ENCODE data around the gene WNT10A.
A peak's percentile ranks its signal among the peaks of the same experiment; 100 is the strongest.

The WNT10A gene

DNA sequence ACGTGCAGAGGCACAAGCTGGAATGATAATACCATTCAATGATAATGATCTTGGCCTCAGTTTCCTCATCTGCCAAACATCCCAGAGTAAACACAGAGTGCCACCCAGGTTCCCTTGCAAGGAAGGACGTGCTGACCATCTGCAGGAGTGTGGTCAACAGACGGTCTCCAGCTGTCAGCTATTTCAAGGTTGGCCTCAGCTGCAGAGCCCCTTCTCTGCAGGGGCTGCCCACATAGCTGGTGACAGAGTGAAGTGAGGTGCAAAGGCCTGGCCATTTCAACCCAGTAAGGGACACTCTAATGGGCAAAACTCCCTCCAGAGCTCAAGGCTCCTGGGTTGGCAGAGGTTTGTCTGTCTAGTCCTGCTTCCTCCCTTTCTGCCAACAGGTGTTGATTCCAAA, 29.4 kb upstream of the WNT10A start:
- Mint-ChIP-seq H3K4me3 (no peak overlapping the region), H3K9me3 (no peaks in the 10 kb centered on the region), H3K27me3 (peaks cover 53% of the 10 kb centered on the region), H3K4me1 (peaks cover 7% of the 10 kb centered on the region), H3K36me3 (ENCODE audit: insufficient read depth) (peaks cover 1% of the 10 kb centered on the region), H3K27ac (ENCODE audit: low read depth) (no peak overlapping the region)
- DNase-seq (ENCODE audit: low spot score in 2 of 2) (no peak), ATAC-seq (replicated peaks; ENCODE audit: extremely low read depth, poor library complexity, severe bottlenecking) (no peak)

GRCh38 chr2:218852911-218853667, 27.6 kb upstream of the WNT10A start:
- peak; percentile 48 to 61 for DNase-seq (ENCODE audit: low spot score in 2 of 2)
- Mint-ChIP-seq H3K4me1 (peaks cover 7% of the 10 kb centered on the region), H3K4me3 (no peak overlapping the region), H3K27me3 (peaks cover 71% of the 10 kb centered on the region), H3K9me3 (no peaks in the 10 kb centered on the region), H3K36me3 (ENCODE audit: insufficient read depth) (peaks cover 1% of the 10 kb centered on the region), H3K27ac (ENCODE audit: low read depth) (no peak overlapping the region)
- no peak for ATAC-seq (replicated peaks; ENCODE audit: extremely low read depth, poor library complexity, severe bottlenecking)

- H3K36me3 Mint-ChIP-seq (ENCODE audit: insufficient read depth), result peaks cover 1% of the 10 kb centered on the region
- no peaks in the 10 kb centered on the region for H3K9me3 Mint-ChIP-seq
- DNase-seq (ENCODE audit: low spot score in 2 of 2) (no peak), ATAC-seq (replicated peaks; ENCODE audit: extremely low read depth, poor library complexity, severe bottlenecking) (no peak)
- H3K27me3 Mint-ChIP-seq, result peaks cover 77% of the 10 kb centered on the region
- H3K4me3 Mint-ChIP-seq, result no peak overlapping the region
- H3K27ac Mint-ChIP-seq (ENCODE audit: low read depth), result no peak overlapping the region
- peaks cover 7% of the 10 kb centered on the region for H3K4me1 Mint-ChIP-seq
Measured at GRCh38 chr2:218853766-218854165, 26.9 kb upstream of the WNT10A start.

DNA sequence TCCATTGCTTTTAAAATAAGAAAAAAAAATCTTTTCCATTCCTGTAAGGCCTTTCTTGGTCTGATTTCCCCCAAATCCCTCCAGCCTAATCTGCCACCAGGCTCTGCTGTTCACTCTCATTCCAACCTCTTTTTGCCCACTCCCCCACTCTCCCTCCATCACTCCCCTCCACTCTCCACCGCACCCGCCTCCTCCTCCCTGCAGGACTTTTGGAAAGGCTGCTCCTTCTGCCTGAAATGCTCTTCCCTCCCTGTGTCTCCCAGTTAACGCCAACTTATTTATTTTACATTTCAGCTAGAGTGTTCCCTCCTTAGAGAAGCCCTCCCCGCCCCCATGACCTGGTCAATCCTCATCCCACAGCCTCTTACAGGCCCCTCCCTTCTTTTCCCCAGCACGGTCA, 25.8 kb upstream of the WNT10A start:
- Mint-ChIP-seq H3K27me3 (peaks cover 85% of the 10 kb centered on the region), H3K27ac (ENCODE audit: low read depth) (no peak overlapping the region), H3K36me3 (ENCODE audit: insufficient read depth) (peaks cover 1% of the 10 kb centered on the region), H3K4me1 (peaks cover 7% of the 10 kb centered on the region), H3K4me3 (no peak overlapping the region), H3K9me3 (no peaks in the 10 kb centered on the region)
- no peak for DNase-seq (ENCODE audit: low spot score in 2 of 2)
- ATAC-seq (replicated peaks; ENCODE audit: extremely low read depth, poor library complexity, severe bottlenecking), result no peak

GRCh38 chr2:218855305-218856166, 25.1 kb upstream of the WNT10A start:
- Mint-ChIP-seq H3K4me1 (peaks cover 13% of the 10 kb centered on the region), H3K27ac (ENCODE audit: low read depth) (no peak overlapping the region)
- no peak for ATAC-seq (replicated peaks; ENCODE audit: extremely low read depth, poor library complexity, severe bottlenecking)

GRCh38 chr2:218856167-218856895, 24.3 kb upstream of the WNT10A start:
- peaks cover 85% of the 10 kb centered on the region for H3K27me3 Mint-ChIP-seq
- H3K27ac Mint-ChIP-seq (ENCODE audit: low read depth), result no peak overlapping the region
- no peak for DNase-seq (ENCODE audit: low spot score in 2 of 2)
- H3K9me3 Mint-ChIP-seq, result no peaks in the 10 kb centered on the region
- H3K4me1 Mint-ChIP-seq, result peaks cover 19% of the 10 kb centered on the region
- no peak overlapping the region for H3K4me3 Mint-ChIP-seq
- peaks cover 1% of the 10 kb centered on the region for H3K36me3 Mint-ChIP-seq (ENCODE audit: insufficient read depth)
- ATAC-seq (replicated peaks; ENCODE audit: extremely low read depth, poor library complexity, severe bottlenecking), result no peak

More at GRCh38 chr2:218855305-218856166, 25.1 kb upstream of the WNT10A start:
- peaks cover 85% of the 10 kb centered on the region for H3K27me3 Mint-ChIP-seq
- no peaks in the 10 kb centered on the region for H3K9me3 Mint-ChIP-seq
- peaks cover 1% of the 10 kb centered on the region for H3K36me3 Mint-ChIP-seq (ENCODE audit: insufficient read depth)
- no peak overlapping the region for H3K4me3 Mint-ChIP-seq
- DNase-seq (ENCODE audit: low spot score in 2 of 2), result no peak

DNA sequence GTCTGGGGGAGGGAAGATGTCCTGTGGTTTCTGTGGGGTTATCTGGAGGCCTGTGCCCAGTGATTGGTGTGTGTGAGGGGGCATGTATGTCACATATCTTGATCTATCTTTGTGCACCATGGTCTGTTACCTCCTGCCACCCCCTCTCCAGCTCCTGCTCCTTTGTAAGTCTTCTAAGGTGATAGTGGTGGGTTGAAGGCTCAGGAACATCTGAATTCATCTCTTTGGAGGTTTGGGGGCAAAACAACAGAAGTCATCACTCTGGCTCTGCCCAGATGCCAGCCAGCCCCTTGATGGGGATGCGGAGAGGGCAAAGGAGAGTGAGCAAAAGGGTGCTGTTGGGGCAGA, 23.8 kb upstream of the WNT10A start:
- ATAC-seq (replicated peaks; ENCODE audit: extremely low read depth, poor library complexity, severe bottlenecking), result no peak
- Mint-ChIP-seq H3K36me3 (ENCODE audit: insufficient read depth) (peaks cover 1% of the 10 kb centered on the region), H3K9me3 (no peaks in the 10 kb centered on the region), H3K4me1 (peaks cover 19% of the 10 kb centered on the region), H3K27ac (ENCODE audit: low read depth) (no peak overlapping the region), H3K4me3 (no peak overlapping the region), H3K27me3 (peaks cover 88% of the 10 kb centered on the region)
- no peak for DNase-seq (ENCODE audit: low spot score in 2 of 2)

DNA sequence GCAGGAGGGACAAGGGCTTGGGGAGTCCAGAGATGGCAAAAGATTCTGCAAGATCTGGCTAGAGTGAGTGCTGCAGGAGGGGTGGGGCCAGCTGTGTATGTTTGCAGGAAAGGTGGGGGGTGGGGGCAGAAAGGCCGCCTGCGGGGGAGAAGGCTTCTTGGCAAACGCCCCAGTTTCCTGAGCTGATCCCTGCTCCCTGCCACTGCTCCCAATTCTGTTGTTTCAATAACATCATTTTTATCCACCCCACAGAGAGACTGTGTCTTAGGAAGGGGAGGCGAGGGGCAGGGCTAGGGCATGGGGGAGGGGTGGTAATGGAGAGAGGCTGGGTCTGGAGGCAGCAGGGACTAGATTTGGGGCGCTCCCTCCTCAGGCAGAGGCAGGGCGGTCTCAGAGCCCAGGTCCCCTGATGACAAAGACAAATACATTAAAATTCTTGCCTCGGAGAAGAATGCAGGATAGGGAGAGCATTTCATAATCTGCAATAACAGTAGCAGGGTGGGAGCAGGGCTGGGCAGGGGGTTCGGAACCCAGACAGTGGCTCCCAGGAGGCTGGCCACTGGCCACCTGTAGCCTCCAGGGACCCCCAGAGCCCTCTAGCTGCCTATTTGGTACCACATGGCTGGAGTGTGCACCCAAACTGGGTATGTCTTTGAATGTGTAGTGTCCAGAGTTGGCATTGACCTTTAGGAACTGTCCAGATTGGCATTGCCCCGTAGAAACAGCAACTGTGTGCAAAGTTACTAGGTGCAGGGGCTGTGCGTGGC, 23.1 kb upstream of the WNT10A start:
- no peak for ATAC-seq (replicated peaks; ENCODE audit: extremely low read depth, poor library complexity, severe bottlenecking)
- H3K27me3 Mint-ChIP-seq, result peaks cover 95% of the 10 kb centered on the region
- DNase-seq (ENCODE audit: low spot score in 2 of 2), result no peak
- no peak overlapping the region for H3K27ac Mint-ChIP-seq (ENCODE audit: low read depth)
- H3K4me1 Mint-ChIP-seq, result peaks cover 19% of the 10 kb centered on the region
- no peaks in the 10 kb centered on the region for H3K9me3 Mint-ChIP-seq
- H3K4me3 Mint-ChIP-seq, result no peak overlapping the region
- H3K36me3 Mint-ChIP-seq (ENCODE audit: insufficient read depth), result peaks cover 1% of the 10 kb centered on the region

DNA sequence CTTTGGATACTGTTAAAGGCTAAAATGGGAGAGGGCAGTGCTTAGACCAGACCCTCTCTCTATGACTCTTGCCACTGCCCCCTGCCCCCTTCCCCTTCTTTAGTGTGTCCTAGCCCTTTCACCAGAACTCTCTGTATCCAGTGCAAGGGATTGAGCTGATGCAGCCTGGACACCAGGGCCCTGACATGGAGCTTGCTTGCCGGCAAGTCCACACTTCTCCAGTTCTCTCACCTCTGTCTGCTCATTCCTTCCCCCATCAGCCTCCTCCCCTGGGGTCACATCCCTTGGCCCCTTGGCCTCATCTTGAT, 22.6 kb upstream of the WNT10A start:
- ATAC-seq (replicated peaks; ENCODE audit: extremely low read depth, poor library complexity, severe bottlenecking), result no peak

DNA sequence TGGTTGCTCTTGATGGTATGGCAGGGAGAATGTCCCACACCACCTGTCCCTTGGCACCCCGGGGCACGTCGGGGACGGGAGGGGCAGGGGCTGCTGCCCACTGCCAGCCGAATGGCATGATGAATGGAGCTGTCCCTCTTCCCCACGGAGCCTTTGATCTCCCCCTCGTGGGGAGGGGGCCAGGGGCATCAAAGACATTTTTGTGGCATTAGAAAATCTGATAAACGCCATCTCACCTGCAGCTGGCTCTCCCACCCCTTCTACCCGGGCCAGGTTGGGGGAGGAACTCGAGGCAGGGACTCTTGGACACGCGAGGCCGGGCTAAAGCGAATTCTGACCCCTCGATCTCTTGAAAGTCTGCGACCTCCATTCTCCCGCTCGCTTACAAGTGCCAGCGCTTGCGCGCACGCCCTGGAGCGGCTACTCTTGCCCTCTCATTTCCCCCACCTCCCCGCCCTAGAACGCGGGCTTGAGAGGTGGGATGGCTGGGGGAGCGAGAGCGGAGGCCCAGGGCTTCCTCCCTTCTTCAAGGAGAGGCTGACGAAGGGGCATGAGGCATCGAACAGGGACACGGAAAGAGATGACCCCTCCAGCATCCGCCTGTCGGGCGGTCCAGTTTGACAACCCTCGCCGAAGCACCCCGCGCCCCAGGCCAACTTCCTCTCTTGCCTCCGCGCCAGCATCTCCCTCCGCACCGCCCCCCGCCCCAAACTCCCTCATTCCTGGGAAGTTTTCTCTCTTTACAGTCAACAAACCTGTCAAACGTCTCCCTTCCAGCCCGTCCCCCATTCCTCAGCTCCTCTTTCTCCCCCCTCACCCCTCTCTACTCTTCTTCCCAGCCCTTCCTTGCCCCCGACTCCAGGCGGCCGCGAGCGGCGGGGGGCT, 21.7 kb upstream of the WNT10A start:
- no peak for ATAC-seq (replicated peaks; ENCODE audit: extremely low read depth, poor library complexity, severe bottlenecking)
- peaks cover 97% of the 10 kb centered on the region for H3K27me3 Mint-ChIP-seq
- H3K36me3 Mint-ChIP-seq (ENCODE audit: insufficient read depth), result peaks cover 1% of the 10 kb centered on the region
- DNase-seq (ENCODE audit: low spot score in 2 of 2), result no peak
- peak overlapping the region; percentile 59 for H3K4me3 Mint-ChIP-seq
- H3K9me3 Mint-ChIP-seq, result no peaks in the 10 kb centered on the region
- no peak overlapping the region for H3K27ac Mint-ChIP-seq (ENCODE audit: low read depth)
- peaks cover 13% of the 10 kb centered on the region for H3K4me1 Mint-ChIP-seq

More for the DNA sequence above, 22.6 kb upstream of the WNT10A start:
- H3K27me3 Mint-ChIP-seq, result peaks cover 97% of the 10 kb centered on the region
- no peak overlapping the region for H3K4me3 Mint-ChIP-seq
- no peak for DNase-seq (ENCODE audit: low spot score in 2 of 2)
- no peaks in the 10 kb centered on the region for H3K9me3 Mint-ChIP-seq
- no peak overlapping the region for H3K27ac Mint-ChIP-seq (ENCODE audit: low read depth)
- H3K36me3 Mint-ChIP-seq (ENCODE audit: insufficient read depth), result peaks cover 1% of the 10 kb centered on the region
- H3K4me1 Mint-ChIP-seq, result peaks cover 18% of the 10 kb centered on the region

DNA sequence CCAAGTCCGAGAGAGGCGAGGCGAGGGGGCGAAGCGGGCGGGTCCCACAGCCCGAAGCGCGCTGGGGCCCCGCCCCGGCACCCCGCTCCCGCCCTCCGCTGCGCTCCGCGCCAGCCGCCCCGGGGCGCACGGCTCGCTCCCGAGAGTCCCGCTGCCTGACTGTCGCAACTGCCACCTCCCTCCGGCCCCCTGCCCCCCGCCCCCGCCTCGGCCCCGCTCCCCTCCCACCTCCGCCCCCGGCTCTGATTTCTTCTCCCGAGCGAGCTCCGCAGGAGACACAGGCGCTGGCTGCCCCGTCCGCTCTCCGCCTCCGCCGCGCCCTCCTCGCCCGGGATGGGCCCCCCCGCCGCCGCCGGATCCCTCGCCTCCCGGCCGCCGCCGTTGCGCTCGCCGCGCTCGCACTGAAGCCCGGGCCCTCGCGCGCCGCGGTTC, 21.1 kb upstream of the WNT10A start, which contains the start of gene WNT6:
Gene WNT6, plus strand, starts transcription at position 250 of the 432 bp plus-strand sequence. CDS start 233 bp downstream, outside the sequence.
- DNase-seq (ENCODE audit: low spot score in 2 of 2) (no peak), ATAC-seq (replicated peaks; ENCODE audit: extremely low read depth, poor library complexity, severe bottlenecking) (no peak)
- Mint-ChIP-seq H3K4me1 (peaks cover 13% of the 10 kb centered on the region), H3K36me3 (ENCODE audit: insufficient read depth) (peaks cover 1% of the 10 kb centered on the region), H3K27me3 (peaks cover 97% of the 10 kb centered on the region), H3K9me3 (no peaks in the 10 kb centered on the region), H3K27ac (ENCODE audit: low read depth) (no peak within 1 kb of the TSS), H3K4me3 (peak within 1 kb of the TSS; percentile 72)
